Activated naive CD8-positive, alpha-beta T cell treated with anti-CD3 and anti-CD28 coated beads, Interleukin-2, amount 50 U/mL, for 16 hours (primary cell): ENCODE results near the gene PHB1.
A peak's percentile ranks its signal among the peaks of the same experiment; 100 is the strongest.
"Not testable (repeated sequence)": the region's sequence is repeated elsewhere in the genome, so short reads cannot be mapped to it uniquely, and the experiment has no call there.

Experiments
- DNase-seq: peaks from one replicate; pipeline ENCODE4 v3.0.0-alpha.2; 2020; ENCODE audit warnings: low read depth, low spot score

PHB1 gene

DNA sequence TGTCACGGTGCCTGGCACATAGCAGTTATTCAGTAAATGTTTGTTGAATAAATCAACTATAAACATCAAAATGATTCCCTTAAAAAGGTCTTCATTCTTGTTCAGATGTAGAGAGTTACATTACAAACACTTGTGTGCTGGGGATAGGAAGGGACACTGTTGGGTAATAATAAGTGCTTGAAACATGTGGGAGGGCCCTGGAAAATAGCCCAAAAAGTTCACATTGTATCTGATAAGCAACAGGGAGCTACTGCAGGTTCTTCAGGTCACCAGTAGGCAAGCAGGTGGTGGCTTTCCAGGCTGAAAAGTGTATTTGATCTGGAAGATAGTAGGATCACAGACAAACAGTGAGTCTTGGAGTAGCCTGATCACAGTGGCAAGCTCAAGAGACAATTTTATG lies 33.6 kb downstream of the PHB1 start:
- no peak for DNase-seq

DNA sequence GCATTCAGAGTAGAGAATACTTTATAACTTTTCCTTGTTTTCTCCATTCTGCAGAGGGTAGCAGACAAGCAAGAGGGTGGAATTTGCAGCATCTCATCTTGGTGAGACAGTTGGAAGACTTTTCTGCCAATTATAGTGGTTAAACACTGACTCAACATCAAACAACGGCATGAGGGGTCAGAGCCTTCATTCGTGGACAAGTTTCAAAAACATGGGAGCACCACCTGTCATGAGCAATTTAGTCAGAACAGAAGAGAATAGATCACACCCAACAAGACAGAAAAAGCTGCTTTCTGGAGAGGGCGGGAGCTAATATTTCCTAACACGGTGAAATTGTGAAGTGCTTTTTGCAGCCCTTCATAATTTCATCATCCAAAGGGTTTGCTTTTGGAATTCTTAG lies 34.8 kb downstream of the PHB1 start:
- DNase-seq = no peak

GRCh38 chr17:49378311-49378710 lies 36.4 kb downstream of the PHB1 start:
- no peak for DNase-seq

DNA sequence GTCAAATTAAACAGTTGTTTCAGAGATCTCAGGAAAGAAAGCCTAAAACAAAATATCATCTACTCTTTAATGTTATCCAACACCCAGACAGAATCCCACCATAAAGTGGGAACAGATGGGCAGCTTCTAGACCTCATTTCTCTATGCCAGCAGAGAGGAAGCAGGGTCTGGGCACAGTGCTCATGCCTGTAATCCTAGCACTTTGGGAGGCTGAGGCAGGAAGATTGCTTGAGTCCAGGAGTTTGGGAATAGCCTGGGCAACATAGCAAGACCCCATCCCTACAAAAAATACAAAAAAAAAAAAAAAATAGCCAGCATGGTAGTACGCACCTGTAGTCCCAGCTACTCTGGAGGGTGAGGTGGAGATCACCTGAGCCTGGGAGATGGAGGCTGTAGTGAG lies 39.1 kb downstream of the PHB1 start:
- DNase-seq = no peak

DNA sequence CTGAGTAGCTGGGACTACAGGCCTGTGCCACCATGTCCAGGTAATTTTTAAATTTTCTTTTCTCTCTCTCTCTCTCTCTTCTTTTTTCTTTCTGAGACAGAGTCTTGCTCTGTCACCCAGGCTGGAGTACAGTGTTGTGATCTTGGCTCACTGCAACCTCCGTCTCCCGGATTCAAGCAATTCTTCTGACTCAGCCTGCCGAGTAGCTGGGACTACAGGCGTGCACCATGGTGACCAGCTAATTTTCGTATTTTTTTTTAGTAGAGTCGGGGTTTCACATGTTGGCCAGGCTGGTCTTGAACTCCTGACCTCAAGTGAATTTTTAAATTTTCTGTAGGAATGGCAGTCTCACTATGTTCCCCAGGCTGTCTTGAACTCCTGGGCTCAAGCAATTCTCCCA lies 41.6 kb downstream of the PHB1 start:
- no peak for DNase-seq

GRCh38 chr17:49372425-49372824 lies 42.3 kb downstream of the PHB1 start:
- no peak for DNase-seq

DNA sequence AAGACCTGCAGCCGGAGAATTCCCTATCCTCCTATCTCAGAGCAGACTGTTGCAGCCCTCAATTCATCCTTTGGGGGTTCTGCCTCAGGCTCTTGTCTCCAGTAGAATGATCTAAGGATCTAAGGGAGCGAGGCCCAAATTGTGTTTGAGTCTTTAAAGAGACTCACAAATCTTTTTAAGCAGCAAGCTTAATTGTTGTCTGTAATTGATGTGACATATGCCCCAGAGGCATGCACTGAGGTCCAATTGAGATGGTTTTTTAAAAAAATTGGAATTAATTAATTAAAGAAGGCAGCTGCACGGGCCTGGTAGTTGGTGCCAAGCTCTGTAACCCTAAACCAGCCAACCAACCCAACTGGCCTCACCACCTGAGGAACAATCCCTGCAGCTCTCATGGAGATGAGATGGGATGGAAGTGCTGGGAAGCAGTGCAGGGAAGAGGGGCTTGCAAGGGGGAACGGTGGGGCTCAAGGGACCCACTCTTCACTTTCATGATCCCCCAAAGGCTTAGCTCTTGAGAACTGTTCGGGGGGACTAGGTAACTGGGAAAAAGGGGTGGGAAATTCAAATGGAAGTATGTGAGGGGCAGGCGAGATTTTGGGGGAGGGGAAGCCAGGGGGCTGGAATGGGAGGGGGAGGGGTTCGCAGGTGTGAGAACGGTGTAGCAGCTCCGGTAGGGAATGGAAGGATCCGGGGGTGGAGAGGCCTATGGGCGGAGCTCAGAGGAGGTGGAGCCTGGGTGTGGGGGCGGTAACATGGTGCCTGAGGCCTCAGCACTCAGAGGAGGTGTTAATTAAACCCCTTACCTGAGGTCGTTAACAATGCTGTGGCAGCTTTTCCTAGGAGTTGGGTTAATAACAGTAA lies 43.5 kb downstream of the PHB1 start:
- no peak for DNase-seq

- DNase-seq = no peak
These were observed 44.9 kb downstream of the PHB1 start for GRCh38 chr17:49369760-49370159.

- DNase-seq = no peak
These were observed 45.6 kb downstream of the PHB1 start for GRCh38 chr17:49369089-49369488.

DNA sequence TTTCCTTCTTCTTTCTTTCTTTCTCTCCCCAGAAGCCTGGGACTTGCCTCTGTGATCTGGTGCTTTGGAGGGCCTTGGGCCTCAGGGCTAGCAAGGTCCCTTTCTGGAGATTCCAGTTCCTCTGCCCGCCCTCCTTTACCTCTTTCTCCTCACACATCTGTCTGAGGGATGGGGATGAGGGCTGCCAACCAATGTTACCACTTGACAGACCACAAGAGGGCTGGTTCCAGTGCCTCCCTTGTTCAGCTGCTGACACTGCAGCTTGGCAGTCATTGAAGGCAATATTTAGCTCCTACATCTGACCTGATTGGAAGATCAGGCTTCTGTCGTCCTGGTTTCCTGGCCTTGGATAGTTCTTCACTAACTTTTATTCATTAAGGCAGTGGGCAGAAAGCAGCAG lies 49.0 kb downstream of the PHB1 start:
- no peak for DNase-seq

DNA sequence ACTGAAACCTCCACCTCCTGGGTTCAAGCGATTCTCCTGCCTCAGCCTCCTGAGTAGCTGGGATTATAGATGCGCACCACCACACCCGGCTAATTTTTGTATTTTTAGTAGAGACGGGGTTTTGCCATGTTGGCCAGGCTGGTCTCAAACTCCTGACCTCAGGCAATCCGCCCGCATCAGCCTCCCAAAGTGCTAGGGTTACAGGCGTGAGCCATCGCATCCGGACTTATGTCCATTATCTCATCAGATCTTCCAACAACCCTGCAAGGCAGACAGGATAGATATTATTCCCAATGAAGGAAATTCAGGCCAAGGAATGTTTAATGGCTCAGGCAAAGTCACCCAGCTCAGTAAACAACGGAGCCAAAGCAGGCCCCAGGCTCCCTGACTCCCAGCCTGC lies 49.6 kb downstream of the PHB1 start:
- DNase-seq = not testable (repeated sequence)

DNA sequence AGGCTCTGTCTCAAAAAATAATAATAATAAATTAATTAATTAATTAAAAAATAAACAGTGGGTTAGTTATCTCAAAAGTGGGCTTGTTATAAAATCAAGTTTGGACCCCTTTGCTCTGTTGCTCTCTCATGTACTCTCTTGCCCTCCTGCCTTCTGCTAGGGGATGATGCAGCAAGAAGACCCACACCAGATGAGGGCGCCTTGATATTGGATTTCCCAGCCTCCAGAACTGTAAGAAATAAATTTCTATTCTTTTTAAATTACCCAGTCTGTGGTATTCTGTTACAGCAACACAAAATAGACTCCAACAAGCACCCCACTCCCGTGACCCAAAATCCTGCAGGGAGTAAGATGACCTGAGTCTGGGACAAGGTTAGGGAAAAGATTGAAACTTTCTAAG lies 50.6 kb downstream of the PHB1 start:
- no peak for DNase-seq

GRCh38 chr17:49363251-49363650 lies 51.4 kb downstream of the PHB1 start:
- DNase-seq = no peak

DNA sequence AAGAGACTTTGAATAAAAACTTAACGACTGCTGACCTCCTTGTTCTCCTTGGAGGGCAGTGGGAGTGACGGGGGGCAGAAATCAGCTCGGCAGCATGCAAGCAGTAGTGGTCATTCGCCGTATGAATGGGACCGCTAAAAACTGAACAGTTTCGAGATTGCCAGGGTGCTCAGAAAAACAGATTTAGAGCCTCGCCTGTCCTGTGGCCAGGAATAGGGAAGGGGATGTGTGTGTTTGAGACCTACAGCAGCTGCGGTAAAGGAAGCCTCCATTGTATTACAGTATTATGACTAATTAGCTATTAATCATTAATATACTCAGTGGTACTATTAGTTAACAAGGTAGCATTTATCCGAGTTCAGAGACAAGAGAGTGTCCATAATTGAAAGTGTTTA lies 52.0 kb downstream of the PHB1 start:
- no peak for DNase-seq

DNA sequence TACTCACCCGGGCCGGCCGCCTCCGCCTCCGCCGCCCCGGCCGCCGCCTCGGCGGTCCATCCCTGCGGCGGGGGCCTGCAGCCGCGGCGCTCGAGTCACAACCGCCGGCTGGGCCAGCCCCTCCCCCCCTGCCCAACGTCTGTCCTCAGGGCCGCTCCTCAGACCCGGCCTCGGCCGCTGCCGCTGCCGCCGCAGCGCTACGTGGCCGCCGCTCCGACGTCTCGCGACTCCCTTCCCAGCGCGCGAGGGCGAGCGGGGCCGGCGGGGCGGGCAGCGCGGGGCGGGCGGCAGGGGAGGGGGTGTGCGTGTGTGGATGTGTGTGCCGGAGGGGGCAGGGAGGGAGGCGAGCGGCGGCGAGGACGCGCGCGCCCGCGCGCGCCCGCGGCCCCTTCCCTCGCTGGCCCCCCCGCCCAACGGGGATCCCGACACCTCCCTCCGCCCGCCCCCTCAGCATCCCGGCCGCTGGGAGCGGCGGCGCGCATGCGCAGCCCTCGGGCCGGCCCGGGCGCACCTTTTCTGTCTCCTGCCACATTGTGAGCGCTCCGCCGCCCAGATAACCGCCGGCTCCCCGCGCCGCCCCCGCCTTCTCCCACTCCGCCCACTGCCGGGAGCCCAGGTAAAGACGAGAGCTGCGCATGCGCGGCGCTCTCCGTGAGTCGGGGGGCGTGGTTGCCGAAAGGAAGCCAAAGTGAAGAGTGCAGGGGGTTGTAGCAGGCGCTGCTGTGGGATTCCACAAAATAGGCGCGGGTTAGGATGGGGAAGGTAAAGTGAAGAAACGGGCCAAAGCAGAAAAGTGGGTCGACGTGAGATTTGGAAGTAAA lies 52.6 kb downstream of the PHB1 start, which contains the start of gene ZNF652:
TSS of gene ZNF652 (minus strand) at position 349 of the 821 bp plus-strand sequence. CDS start 44,525 bp downstream, outside the sequence.
- peak; percentile 68 for DNase-seq

GRCh38 chr17:49361129-49361901 lies 53.4 kb downstream of the PHB1 start:
- DNase-seq = peak; percentile 40

DNA sequence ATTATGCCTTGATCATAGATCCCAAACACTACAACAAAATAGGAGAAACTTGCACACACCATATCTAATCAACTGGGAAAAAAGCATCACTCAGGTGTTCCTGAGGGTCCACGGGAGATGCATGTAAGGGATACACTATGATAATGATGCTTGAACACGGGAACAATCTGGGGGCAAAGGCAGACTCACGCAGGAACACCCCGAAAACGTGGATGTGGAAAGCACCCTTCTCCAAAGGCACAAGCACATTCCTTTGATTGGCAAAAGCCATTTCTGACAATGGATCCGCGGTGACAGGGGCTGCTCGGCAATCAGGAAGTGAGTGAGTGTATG lies 53.9 kb downstream of the PHB1 start:
- no peak for DNase-seq

DNA sequence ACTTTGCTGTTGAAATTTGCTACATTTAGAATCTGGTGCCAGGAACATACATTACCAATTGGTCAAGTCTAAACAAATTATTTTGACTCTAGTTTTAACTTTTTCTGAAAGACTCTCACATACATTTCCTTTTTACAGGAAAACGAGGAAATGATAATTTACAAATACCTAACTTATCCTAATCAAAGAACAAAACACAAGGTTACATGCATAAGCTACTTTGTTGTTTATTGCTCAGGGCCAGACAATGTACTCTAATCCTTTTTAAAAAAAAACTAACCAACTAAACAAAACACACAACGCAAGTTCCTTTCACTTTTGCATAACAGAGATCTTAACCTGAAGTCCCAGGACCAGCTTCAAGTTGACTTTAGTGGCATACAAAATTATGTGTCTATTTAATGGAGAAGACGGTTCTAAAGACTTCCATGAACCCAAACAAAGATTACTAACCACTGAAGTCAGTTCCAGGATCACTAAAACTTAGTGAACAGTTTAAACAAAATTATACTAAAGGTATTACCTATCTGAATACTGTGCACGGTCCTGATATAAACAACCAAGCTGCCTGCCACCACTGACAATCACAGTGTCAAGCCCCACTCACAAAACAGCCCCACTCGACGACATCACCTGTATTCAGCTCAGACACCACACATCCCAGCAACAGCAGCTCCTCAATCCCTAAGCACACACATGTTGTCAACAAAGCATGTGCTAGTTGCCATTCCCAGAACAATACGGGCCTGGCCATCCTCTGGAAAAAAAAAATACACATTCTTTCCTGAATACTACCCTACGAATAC lies 54.5 kb downstream of the PHB1 start:
- no peak for DNase-seq

DNA sequence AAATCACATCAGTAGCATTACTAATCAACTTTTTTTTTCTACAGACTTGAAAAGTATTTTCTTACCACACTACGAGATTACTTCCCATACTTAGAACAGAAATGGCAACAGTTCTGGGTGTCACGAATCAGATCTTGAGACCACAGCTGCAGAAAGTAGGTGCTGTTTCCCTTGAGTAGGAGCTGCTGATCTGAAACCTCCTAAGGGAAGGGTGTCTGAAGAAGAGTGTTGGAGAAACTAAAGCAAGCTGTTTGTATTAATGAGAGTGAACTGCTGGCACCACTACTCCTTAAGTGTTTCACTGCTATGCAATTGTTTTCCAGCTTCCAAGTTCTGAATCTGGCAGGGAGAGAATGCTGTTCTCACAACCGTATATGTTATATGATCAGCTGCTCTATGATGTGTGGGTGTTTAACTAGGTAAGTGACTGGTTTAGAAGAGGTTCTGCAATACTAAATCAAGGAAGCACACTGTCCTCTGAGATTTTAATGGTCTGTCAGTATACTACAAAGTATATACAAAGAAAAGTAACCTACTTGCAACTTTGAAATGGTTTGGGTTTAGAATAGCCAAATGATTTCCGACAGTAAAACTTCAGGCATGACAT lies 55.9 kb downstream of the PHB1 start:
- no peak for DNase-seq

- no peak for DNase-seq
These were observed 57.2 kb downstream of the PHB1 start for GRCh38 chr17:49357516-49357915.

DNA sequence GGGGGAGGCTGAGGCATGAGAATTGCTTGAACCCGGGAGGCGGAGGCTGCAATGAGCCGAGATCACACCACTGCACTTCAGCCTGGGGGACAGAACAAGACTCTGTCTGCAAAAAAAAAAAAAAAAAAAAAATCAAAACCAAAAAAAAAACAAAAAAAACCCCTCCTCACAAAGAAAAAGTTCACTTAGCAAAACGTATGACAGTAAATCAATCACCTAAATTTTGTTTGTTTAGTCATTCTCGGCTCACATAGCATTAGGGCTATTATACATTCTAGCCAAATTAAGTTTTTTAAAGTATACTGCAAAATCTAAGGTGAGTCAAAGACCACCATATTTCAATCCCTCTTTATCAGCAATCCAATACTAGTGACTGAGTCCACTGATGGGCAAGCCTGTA lies 58.4 kb downstream of the PHB1 start:
- no peak for DNase-seq
